GM19025 (cell line): ENCODE results near the gene RELL2.

Experiments used
- ATAC-seq: cut with Tn5 transposase; IDR thresholded peaks from one replicate; pipeline ENCODE4 v1.9.1; 2021; ENCODE audit warnings: mild to moderate bottlenecking, low read depth, moderate library complexity; ENCODE audit not compliant: unreplicated experiment

The RELL2 gene

GRCh38 chr5:141672841-141673813, 36.3 kb downstream of the RELL2 start:
- ATAC-seq: no peak

GRCh38 chr5:141674747-141675146, 38.0 kb downstream of the RELL2 start:
- ATAC-seq: no peak

GRCh38 chr5:141675672-141676071, 38.9 kb downstream of the RELL2 start:
- no peak for ATAC-seq

GRCh38 chr5:141677415-141677814, 40.6 kb downstream of the RELL2 start:
- ATAC-seq: no peak

- ATAC-seq: no peak
These were observed 43.4 kb downstream of the RELL2 start for GRCh38 chr5:141680178-141680577.

GRCh38 chr5:141680751-141681201, 44.0 kb downstream of the RELL2 start:
- no peak for ATAC-seq

- ATAC-seq: no peak
These were observed 44.5 kb downstream of the RELL2 start for GRCh38 chr5:141681295-141681694.

GRCh38 chr5:141681695-141682641, 45.2 kb downstream of the RELL2 start, which contains the start of gene ARAP3:
TSS of gene ARAP3 (minus strand) at chr5:141682230. CDS start at chr5:141680486, 1,744 bp downstream.
- ATAC-seq: no peak

GRCh38 chr5:141683596-141684141, 46.9 kb downstream of the RELL2 start:
- ATAC-seq: no peak

- ATAC-seq: no peak
These were observed 48.8 kb downstream of the RELL2 start for GRCh38 chr5:141685591-141685990.

GRCh38 chr5:141686648-141687416, 50.0 kb downstream of the RELL2 start:
- ATAC-seq: no peak
